ENCODE results near the gene ABCA2. TPM values are rescaled to one million over a fixed set of nuclear protein-coding genes. Genes with fewer than 3 reads are reported as not detected.
A peak's percentile ranks its signal among the peaks of the same experiment; 100 is the strongest.

The ABCA2 gene
- polyA plus RNA-seq, 1 donor = 25.3 TPM

- Histone ChIP-seq H3K27me3 (ENCODE audit: control insufficient read depth, insufficient read depth, low read length) (peaks cover 59% of the 10 kb centered on the region), H3K36me3 (ENCODE audit: control insufficient read depth, insufficient read depth, low read length) (no peaks in the 10 kb centered on the region), H3K27ac (ENCODE audit: low read length) (no peak overlapping the region), H3K9me3 (ENCODE audit: control insufficient read depth, low read depth, low read length) (peaks cover 12% of the 10 kb centered on the region), H3K4me1 (ENCODE audit: control insufficient read depth, insufficient read depth, low read length) (peaks cover 23% of the 10 kb centered on the region), H3K4me3 (ENCODE audit: low read length) (peak overlapping the region; percentile 28)
- WGBS (ENCODE audit: insufficient coverage, low lambda C conversion rate) = no CpG with 5 or more reads among the region's 18 CpGs
- DNase-seq = no peak
Observed at GRCh38 chr9:137044502-137045177, 16.6 kb upstream of the ABCA2 start.

- H3K9me3 ChIP-seq (ENCODE audit: control insufficient read depth, low read depth, low read length) = peaks cover 10% of the 10 kb centered on the region
- H3K4me1 ChIP-seq (ENCODE audit: control insufficient read depth, insufficient read depth, low read length) = peaks cover 23% of the 10 kb centered on the region
- H3K27me3 ChIP-seq (ENCODE audit: control insufficient read depth, insufficient read depth, low read length) = peaks cover 53% of the 10 kb centered on the region
- no CpG with 5 or more reads among the region's 12 CpGs for WGBS (ENCODE audit: insufficient coverage, low lambda C conversion rate)
- no peaks in the 10 kb centered on the region for H3K36me3 ChIP-seq (ENCODE audit: control insufficient read depth, insufficient read depth, low read length)
- no peak overlapping the region for H3K4me3 ChIP-seq (ENCODE audit: low read length)
- H3K27ac ChIP-seq (ENCODE audit: low read length) = no peak overlapping the region
- DNase-seq = no peak
Observed at GRCh38 chr9:137044037-137044436, 16.0 kb upstream of the ABCA2 start.

- Histone ChIP-seq H3K4me3 (ENCODE audit: low read length) (no peak overlapping the region), H3K9me3 (ENCODE audit: control insufficient read depth, low read depth, low read length) (peaks cover 9% of the 10 kb centered on the region), H3K27ac (ENCODE audit: low read length) (no peak overlapping the region), H3K4me1 (ENCODE audit: control insufficient read depth, insufficient read depth, low read length) (peaks cover 23% of the 10 kb centered on the region), H3K27me3 (ENCODE audit: control insufficient read depth, insufficient read depth, low read length) (peaks cover 45% of the 10 kb centered on the region), H3K36me3 (ENCODE audit: control insufficient read depth, insufficient read depth, low read length) (no peaks in the 10 kb centered on the region)
- no peak for DNase-seq
- no CpG with 5 or more reads among the region's 36 CpGs for WGBS (ENCODE audit: insufficient coverage, low lambda C conversion rate)
Observed at GRCh38 chr9:137042751-137043727, 15.0 kb upstream of the ABCA2 start.

- H3K4me3 ChIP-seq (ENCODE audit: low read length) = no peak overlapping the region
- WGBS (ENCODE audit: insufficient coverage, low lambda C conversion rate) = no CpG with 5 or more reads among the region's 16 CpGs
- peaks cover 19% of the 10 kb centered on the region for H3K4me1 ChIP-seq (ENCODE audit: control insufficient read depth, insufficient read depth, low read length)
- peaks cover 28% of the 10 kb centered on the region for H3K27me3 ChIP-seq (ENCODE audit: control insufficient read depth, insufficient read depth, low read length)
- no peak for DNase-seq
- H3K36me3 ChIP-seq (ENCODE audit: control insufficient read depth, insufficient read depth, low read length) = no peaks in the 10 kb centered on the region
- peaks cover 5% of the 10 kb centered on the region for H3K9me3 ChIP-seq (ENCODE audit: control insufficient read depth, low read depth, low read length)
- no peak overlapping the region for H3K27ac ChIP-seq (ENCODE audit: low read length)
Observed at GRCh38 chr9:137041124-137041523, 13.1 kb upstream of the ABCA2 start.

- DNase-seq = no peak
- whole genome bisulfite sequencing (ENCODE audit: insufficient coverage, low lambda C conversion rate) = no CpG with 5 or more reads among the region's 23 CpGs
- H3K27ac ChIP-seq (ENCODE audit: low read length) = no peak overlapping the region
- peaks cover 4% of the 10 kb centered on the region for H3K9me3 ChIP-seq (ENCODE audit: control insufficient read depth, low read depth, low read length)
- no peak overlapping the region for H3K4me3 ChIP-seq (ENCODE audit: low read length)
- peaks cover 25% of the 10 kb centered on the region for H3K27me3 ChIP-seq (ENCODE audit: control insufficient read depth, insufficient read depth, low read length)
- H3K4me1 ChIP-seq (ENCODE audit: control insufficient read depth, insufficient read depth, low read length) = peaks cover 19% of the 10 kb centered on the region
- no peaks in the 10 kb centered on the region for H3K36me3 ChIP-seq (ENCODE audit: control insufficient read depth, insufficient read depth, low read length)
Observed at GRCh38 chr9:137040568-137040967, 12.5 kb upstream of the ABCA2 start.

DNA sequence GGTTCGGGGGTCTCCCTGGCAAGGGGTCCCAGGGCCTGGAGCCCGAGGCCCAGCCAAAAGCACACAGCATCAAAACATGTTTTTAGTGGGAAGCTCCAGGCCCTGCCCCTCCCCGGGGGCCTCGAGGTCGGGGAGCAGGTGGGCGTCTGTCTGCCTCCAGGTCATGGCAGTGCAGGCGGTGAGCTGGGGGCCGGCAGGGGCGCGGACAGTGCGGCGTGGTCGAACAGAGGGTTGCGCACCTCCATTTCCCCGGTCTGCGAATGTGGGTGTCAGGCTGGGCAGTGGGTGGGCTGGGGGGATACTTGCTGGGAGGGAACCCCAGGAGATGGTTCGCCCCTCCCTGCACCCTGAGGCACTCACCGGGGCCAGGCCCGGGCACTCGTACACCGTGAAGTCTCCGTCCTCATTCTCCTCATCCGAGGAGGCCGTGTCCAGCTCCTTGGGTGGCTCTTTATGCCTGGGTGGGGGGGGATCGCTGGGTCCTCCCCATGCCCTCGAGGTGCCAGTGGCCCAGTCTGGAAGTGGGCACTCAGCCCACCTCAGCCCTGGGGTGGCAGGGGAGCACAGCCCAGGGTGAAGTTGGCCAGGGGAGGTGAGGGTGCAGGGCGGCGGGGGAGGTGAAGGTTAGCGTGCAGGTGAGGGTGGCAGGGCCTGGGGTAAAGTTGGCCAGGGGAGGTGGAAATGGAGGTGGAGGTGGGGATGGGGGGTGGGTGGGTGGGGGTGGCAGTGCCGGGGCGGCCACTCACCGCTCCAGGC is 11.8 kb upstream of the ABCA2 start:
- Histone ChIP-seq H3K9me3 (ENCODE audit: control insufficient read depth, low read depth, low read length) (peaks cover 4% of the 10 kb centered on the region), H3K27ac (ENCODE audit: low read length) (no peak overlapping the region), H3K27me3 (ENCODE audit: control insufficient read depth, insufficient read depth, low read length) (peaks cover 17% of the 10 kb centered on the region), H3K4me3 (ENCODE audit: low read length) (no peak overlapping the region), H3K36me3 (ENCODE audit: control insufficient read depth, insufficient read depth, low read length) (no peaks in the 10 kb centered on the region), H3K4me1 (ENCODE audit: control insufficient read depth, insufficient read depth, low read length) (peaks cover 18% of the 10 kb centered on the region)
- WGBS (ENCODE audit: insufficient coverage, low lambda C conversion rate) = no CpG with 5 or more reads among the region's 32 CpGs
- DNase-seq = no peak

DNA sequence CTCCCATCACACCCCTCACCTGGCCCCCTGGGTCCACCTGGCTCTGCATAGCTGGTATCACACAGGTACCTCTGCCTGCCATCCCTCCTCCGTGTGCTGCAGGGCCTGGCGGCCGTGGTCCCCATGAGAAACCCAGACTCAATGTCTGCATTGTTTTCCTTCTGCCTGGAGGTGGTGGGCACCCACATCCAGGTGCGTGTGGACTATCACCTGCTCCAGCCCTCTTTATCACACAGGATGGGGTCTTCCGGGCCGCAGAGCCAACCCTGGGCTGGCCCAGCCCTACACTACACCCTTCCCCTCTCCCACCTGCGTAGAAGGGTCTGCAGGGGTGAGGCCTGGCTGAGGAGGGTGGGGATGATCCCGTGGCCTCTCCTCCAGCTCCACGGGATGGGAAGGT is 10.9 kb upstream of the ABCA2 start:
- WGBS (ENCODE audit: insufficient coverage, low lambda C conversion rate) = no CpG with 5 or more reads among the region's 9 CpGs
- DNase-seq = no peak
- Histone ChIP-seq H3K4me1 (ENCODE audit: control insufficient read depth, insufficient read depth, low read length) (peaks cover 14% of the 10 kb centered on the region), H3K36me3 (ENCODE audit: control insufficient read depth, insufficient read depth, low read length) (no peaks in the 10 kb centered on the region), H3K27ac (ENCODE audit: low read length) (no peak overlapping the region), H3K4me3 (ENCODE audit: low read length) (no peak overlapping the region), H3K9me3 (ENCODE audit: control insufficient read depth, low read depth, low read length) (peaks cover 4% of the 10 kb centered on the region), H3K27me3 (ENCODE audit: control insufficient read depth, insufficient read depth, low read length) (peaks cover 8% of the 10 kb centered on the region)

- WGBS (ENCODE audit: insufficient coverage, low lambda C conversion rate) = 87% methylated on average over 3 of the region's 10 CpGs
- Histone ChIP-seq H3K36me3 (ENCODE audit: control insufficient read depth, insufficient read depth, low read length) (no peaks in the 10 kb centered on the region), H3K9me3 (ENCODE audit: control insufficient read depth, low read depth, low read length) (peaks cover 4% of the 10 kb centered on the region), H3K27me3 (ENCODE audit: control insufficient read depth, insufficient read depth, low read length) (no peaks in the 10 kb centered on the region), H3K4me1 (ENCODE audit: control insufficient read depth, insufficient read depth, low read length) (peaks cover 10% of the 10 kb centered on the region), H3K4me3 (ENCODE audit: low read length) (no peak overlapping the region), H3K27ac (ENCODE audit: low read length) (no peak overlapping the region)
- DNase-seq = no peak
Observed at GRCh38 chr9:137037483-137037882, 9.4 kb upstream of the ABCA2 start.

GRCh38 chr9:137037035-137037434 is 9.0 kb upstream of the ABCA2 start:
- Histone ChIP-seq H3K4me1 (ENCODE audit: control insufficient read depth, insufficient read depth, low read length) (peaks cover 14% of the 10 kb centered on the region), H3K36me3 (ENCODE audit: control insufficient read depth, insufficient read depth, low read length) (no peaks in the 10 kb centered on the region), H3K27me3 (ENCODE audit: control insufficient read depth, insufficient read depth, low read length) (no peaks in the 10 kb centered on the region), H3K9me3 (ENCODE audit: control insufficient read depth, low read depth, low read length) (peaks cover 4% of the 10 kb centered on the region), H3K27ac (ENCODE audit: low read length) (no peak overlapping the region), H3K4me3 (ENCODE audit: low read length) (no peak overlapping the region)
- DNase-seq = no peak
- WGBS (ENCODE audit: insufficient coverage, low lambda C conversion rate) = no CpG with 5 or more reads among the region's 13 CpGs

DNA sequence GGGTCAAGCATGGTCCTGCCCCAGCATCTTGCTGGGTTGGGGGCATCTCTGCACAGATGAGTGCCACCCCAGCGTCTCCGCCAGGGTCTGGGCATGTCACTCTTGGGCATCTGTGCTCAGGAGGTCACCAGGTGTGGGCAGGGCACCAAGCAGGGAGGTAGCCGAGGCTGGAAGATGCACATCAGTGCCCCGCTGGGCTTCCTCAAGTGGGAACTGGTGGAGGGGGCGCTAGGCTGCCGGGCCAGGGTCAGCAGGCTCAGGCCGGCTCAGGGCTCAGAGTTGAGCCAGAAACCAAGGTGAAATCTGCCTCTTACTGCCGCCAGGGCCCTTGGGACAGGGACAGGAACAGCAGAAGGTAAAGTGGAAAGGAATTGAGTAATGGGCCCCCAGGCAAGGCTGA is 7.9 kb upstream of the ABCA2 start:
- Histone ChIP-seq H3K9me3 (ENCODE audit: control insufficient read depth, low read depth, low read length) (peaks cover 4% of the 10 kb centered on the region), H3K27ac (ENCODE audit: low read length) (no peak overlapping the region), H3K4me3 (ENCODE audit: low read length) (no peak overlapping the region), H3K36me3 (ENCODE audit: control insufficient read depth, insufficient read depth, low read length) (no peaks in the 10 kb centered on the region), H3K4me1 (ENCODE audit: control insufficient read depth, insufficient read depth, low read length) (peaks cover 25% of the 10 kb centered on the region), H3K27me3 (ENCODE audit: control insufficient read depth, insufficient read depth, low read length) (no peaks in the 10 kb centered on the region)
- no peak for DNase-seq
- WGBS (ENCODE audit: insufficient coverage, low lambda C conversion rate) = no CpG with 5 or more reads among the region's 8 CpGs
